ENCODE measurements around the gene SRMS. TPM values are rescaled to one million over a fixed set of nuclear protein-coding genes. Genes with fewer than 3 reads are reported as not detected.

The SRMS gene
- total RNA-seq, 1 experiment from 2014 or later, result 3.2 TPM

DNA sequence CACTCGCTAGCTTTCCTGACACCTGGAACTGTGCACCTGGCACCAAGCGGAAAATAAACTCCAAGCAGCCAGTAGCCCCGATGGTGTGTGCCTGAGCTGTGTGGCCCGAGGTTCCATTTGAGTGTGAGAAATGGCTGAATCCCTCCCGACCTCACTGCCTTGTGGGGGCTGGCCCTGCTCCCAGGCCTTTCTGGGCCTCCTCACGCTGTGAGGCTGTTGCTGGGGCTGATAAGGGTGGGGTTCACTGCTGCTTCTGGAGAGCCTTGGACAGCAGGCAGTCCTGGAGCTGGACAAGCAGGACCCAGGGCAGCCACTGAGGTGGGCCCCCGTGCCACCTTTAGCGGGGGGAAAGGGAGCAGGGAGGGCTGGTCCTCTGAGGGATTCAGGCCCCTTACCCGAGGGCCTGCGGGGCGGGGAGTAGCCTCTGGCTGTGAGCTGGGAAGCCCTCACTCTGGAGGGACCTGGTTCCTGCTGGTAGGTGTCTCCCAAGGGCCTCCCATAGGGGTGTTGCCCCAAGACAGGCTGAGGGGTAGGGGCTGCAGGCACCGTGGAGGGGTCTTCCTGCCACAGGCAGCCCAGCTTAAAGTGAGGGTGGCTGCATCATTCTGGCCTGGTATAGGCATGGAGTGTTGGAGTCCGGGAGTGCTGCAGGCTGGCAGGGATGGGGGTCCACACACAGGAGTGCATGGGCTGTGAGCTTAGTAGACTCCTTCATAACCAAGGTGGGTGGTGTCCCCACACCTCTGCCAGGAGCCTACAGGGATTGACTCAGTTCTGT, 25.3 kb downstream of the SRMS start:
- RAD21 ChIA-PET (ENCODE audit: low non-redundant PET in 1 of 2, low total read pairs in 2 of 2, uncharacterized antibody in 2 of 2, unreplicated experiment in 2 of 2), result no interaction called here
- Histone ChIP-seq H3K79me2 (ENCODE audit: insufficient read depth, low read length) (peaks cover 21% of the 10 kb centered on the region), H3K9ac (ENCODE audit: low read length) (no peak overlapping the region), H4K20me1 (ENCODE audit: insufficient read depth) (no peaks in the 10 kb centered on the region), H3K9me2 (ENCODE audit: insufficient read depth) (no peaks in the 10 kb centered on the region), H3K27me3 (ENCODE audit: insufficient read depth, low read length) (no peaks in the 10 kb centered on the region), H3K4me3 (replicated peaks in 1 of 2; ENCODE audit: low read depth in 1 of 2, low read length in 2 of 2) (peak overlapping the region in 1 of 2 experiments; percentile 16; a peak in 2 of 4 replicates), H2AFZ (ENCODE audit: low read depth, low read length, poor library complexity, severe bottlenecking) (no peak overlapping the region), H3K27ac (ENCODE audit: low read depth, low read length) (peak overlapping the region; percentile 57; the same call in 1 of the 2 replicates), H3K9me3 (ENCODE audit: control insufficient read depth in 1 of 2, insufficient read depth in 1 of 2, low read depth in 1 of 2, low read length in 2 of 2) (peaks cover 5 to 7% of the 10 kb centered on the region in 2 experiments; a peak in 2 of 4 replicates), H3K36me3 (ENCODE audit: control insufficient read depth in 1 of 2, insufficient read depth in 2 of 2, low read length in 2 of 2) (peaks cover 6 to 24% of the 10 kb centered on the region in 2 experiments), H3K4me2 (ENCODE audit: low read length) (peak overlapping the region; percentile 93), H3K4me1 (ENCODE audit: control insufficient read depth in 1 of 2, insufficient read depth in 2 of 2, low read length in 2 of 2) (peaks cover 8 to 44% of the 10 kb centered on the region in 2 experiments; a peak in 3 of 4 replicates)
- CTCF ChIA-PET, result interaction anchor here (1.1 kb wide), 1 partner anchor 16 kb away, joined by 5 read pairs; no protein-coding TSS in a partner anchor
- intact Hi-C loops (cut with micrococcal nuclease), result no loop called here
- no peak for DNase-seq (ENCODE audit: low read depth, low spot score)
- no TSS peak for BruUV-seq (replicated peaks)
- ATAC-seq, result no peak
- POLR2A ChIA-PET, result interaction anchor here (0.6 to 2.1 kb wide), 4 partner anchors 15 to 205 kb away, joined by 3 to 10 read pairs (median 6); partner anchors contain the start of genes HELZ2 and PTK6
- TF ChIP-seq, protein P1, sequence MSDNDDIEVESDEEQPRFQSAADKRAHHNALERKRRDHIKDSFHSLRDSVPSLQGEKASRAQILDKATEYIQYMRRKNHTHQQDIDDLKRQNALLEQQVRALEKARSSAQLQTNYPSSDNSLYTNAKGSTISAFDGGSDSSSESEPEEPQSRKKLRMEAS (IDR thresholded peaks at IDR 0.05), result no peak
- TF ChIP-seq FOSL1 (IDR thresholded peaks at IDR 0.05; ENCODE audit: low read depth) (no peak), EZH2 (IDR thresholded peaks at IDR 0.05) (no peak), CEBPB (IDR thresholded peaks at IDR 0.05; ENCODE audit: low read depth) (no peak)

DNA sequence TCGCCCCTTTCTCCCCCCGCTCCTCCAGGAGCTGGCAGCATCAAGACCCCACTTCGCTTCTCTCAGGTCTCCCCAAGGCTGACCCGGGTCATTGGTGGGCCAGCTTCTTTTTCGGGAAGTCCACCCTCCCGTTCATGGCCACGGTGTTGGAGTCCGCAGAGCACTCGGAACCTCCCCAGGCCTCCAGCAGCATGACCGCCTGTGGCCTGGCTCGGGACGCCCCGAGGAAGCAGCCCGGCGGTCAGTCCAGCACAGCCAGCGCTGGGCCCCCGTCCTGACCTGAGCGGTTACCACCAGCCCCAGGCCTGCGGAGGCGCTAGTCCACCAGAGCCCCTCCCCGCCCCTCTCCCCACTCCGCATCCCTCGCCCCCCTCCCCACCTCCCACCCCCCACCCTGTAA, 25.9 kb downstream of the SRMS start:
- peaks cover 21% of the 10 kb centered on the region for H3K79me2 ChIP-seq (ENCODE audit: insufficient read depth, low read length)
- peaks cover 5 to 7% of the 10 kb centered on the region in 2 experiments; a peak in 2 of 4 replicates for H3K9me3 ChIP-seq (ENCODE audit: control insufficient read depth in 1 of 2, insufficient read depth in 1 of 2, low read depth in 1 of 2, low read length in 2 of 2)
- H2AFZ ChIP-seq (ENCODE audit: low read depth, low read length, poor library complexity, severe bottlenecking), result no peak overlapping the region
- TF ChIP-seq, protein P2, sequence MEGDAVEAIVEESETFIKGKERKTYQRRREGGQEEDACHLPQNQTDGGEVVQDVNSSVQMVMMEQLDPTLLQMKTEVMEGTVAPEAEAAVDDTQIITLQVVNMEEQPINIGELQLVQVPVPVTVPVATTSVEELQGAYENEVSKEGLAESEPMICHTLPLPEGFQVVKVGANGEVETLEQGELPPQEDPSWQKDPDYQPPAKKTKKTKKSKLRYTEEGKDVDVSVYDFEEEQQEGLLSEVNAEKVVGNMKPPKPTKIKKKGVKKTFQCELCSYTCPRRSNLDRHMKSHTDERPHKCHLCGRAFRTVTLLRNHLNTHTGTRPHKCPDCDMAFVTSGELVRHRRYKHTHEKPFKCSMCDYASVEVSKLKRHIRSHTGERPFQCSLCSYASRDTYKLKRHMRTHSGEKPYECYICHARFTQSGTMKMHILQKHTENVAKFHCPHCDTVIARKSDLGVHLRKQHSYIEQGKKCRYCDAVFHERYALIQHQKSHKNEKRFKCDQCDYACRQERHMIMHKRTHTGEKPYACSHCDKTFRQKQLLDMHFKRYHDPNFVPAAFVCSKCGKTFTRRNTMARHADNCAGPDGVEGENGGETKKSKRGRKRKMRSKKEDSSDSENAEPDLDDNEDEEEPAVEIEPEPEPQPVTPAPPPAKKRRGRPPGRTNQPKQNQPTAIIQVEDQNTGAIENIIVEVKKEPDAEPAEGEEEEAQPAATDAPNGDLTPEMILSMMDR (IDR thresholded peaks at IDR 0.05 in 2 of 3, conservative IDR thresholded peaks at IDR 0.05 in 1 of 3; ENCODE audit: borderline replicate concordance in 1 of 3, insufficient read depth in 1 of 3, low read depth in 2 of 3, low read length in 2 of 3), result 0 out of 6 replicates have a peak, but pooled peaks of 1 of the 3 experiments have one; percentile 7
- TF ChIP-seq ELF1 (IDR thresholded peaks at IDR 0.05; ENCODE audit: borderline replicate concordance, low read depth), result no peak
- peaks cover 8 to 44% of the 10 kb centered on the region in 2 experiments; a peak in 3 of 4 replicates for H3K4me1 ChIP-seq (ENCODE audit: control insufficient read depth in 1 of 2, insufficient read depth in 2 of 2, low read length in 2 of 2)
- ATAC-seq (no peak), DNase-seq (ENCODE audit: low read depth, low spot score) (no peak)
- H3K27me3 ChIP-seq (ENCODE audit: insufficient read depth, low read length), result no peaks in the 10 kb centered on the region
- RAD21 ChIA-PET (ENCODE audit: low non-redundant PET in 1 of 2, low total read pairs in 2 of 2, uncharacterized antibody in 2 of 2, unreplicated experiment in 2 of 2), result interaction anchor here in 1 of 2 experiments (1.1 kb wide), 1 partner anchor 16 kb away, joined by 3 read pairs; no protein-coding TSS in a partner anchor
- intact Hi-C loops (cut with micrococcal nuclease), result no loop called here
- peak overlapping the region; percentile 94 for H3K9ac ChIP-seq (ENCODE audit: low read length)
- CTCF ChIA-PET, result interaction anchor here (0.7 to 1.8 kb wide), 2 partner anchors 9 to 16 kb away, joined by 3 to 9 read pairs; partner anchors contain the start of gene PTK6
- POLR2A ChIA-PET, result interaction anchor here (0.9 to 2.1 kb wide), 5 partner anchors 10 to 41 kb away, joined by 3 to 10 read pairs (median 7); partner anchors contain the start of gene PTK6
- peak overlapping the region; percentile 89 to 97 for H3K4me3 ChIP-seq (replicated peaks in 1 of 2; ENCODE audit: low read depth in 1 of 2, low read length in 2 of 2)
- H3K9me2 ChIP-seq (ENCODE audit: insufficient read depth), result no peaks in the 10 kb centered on the region
- H3K36me3 ChIP-seq (ENCODE audit: control insufficient read depth in 1 of 2, insufficient read depth in 2 of 2, low read length in 2 of 2), result peaks cover 6 to 24% of the 10 kb centered on the region in 2 experiments
- peak overlapping the region; percentile 98 for H3K27ac ChIP-seq (ENCODE audit: low read depth, low read length)
- BruUV-seq (replicated peaks), result no TSS peak
- peak overlapping the region; percentile 93 for H3K4me2 ChIP-seq (ENCODE audit: low read length)
- H4K20me1 ChIP-seq (ENCODE audit: insufficient read depth), result no peaks in the 10 kb centered on the region
